Measurements from ENCODE around the gene SCGB1A1.
A peak's percentile ranks its signal among the peaks of the same experiment; 100 is the strongest.

The SCGB1A1 gene

DNA sequence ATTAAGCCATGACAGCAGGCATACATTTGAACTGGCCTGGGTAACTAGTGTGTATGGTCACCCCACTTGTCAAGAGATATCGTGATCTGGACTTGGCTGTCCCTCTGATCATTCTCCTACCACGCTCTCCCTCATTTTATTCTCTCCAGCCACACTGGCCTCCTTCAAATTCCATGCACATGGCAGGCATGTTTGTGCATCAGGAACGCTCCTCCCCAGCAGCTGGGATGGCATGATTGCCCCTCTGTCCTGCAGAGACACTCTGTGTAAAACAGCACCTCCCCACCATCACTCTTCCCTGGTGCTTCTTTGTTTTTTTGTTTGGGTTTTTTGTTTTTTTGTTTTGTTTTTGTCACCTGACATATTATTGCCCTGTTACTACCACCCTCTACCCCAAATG, 31.5 kb upstream of the SCGB1A1 start:
- Histone ChIP-seq H3K36me3 (ENCODE audit: control insufficient read depth in 1 of 2, insufficient read depth in 2 of 2, low read length in 2 of 2) (peaks cover 0 to 3% of the 10 kb centered on the region in 2 donors), H3K27ac (ENCODE audit: low read depth, low read length) (no peak overlapping the region), H3K9me3 (ENCODE audit: control insufficient read depth in 1 of 2, low read length in 2 of 2) (no peaks in the 10 kb centered on the region), H3K27me3 (ENCODE audit: control insufficient read depth in 1 of 2, insufficient read depth in 2 of 2, low read length in 2 of 2) (no peaks in the 10 kb centered on the region), H3K9ac (ENCODE audit: low read depth in 1 of 2, low read length in 2 of 2) (no peak overlapping the region), H3K4me1 (ENCODE audit: control insufficient read depth in 1 of 2, insufficient read depth in 2 of 2, low read length in 2 of 2) (peaks cover 0 to 4% of the 10 kb centered on the region in 2 donors), H3K4me3 (ENCODE audit: low read depth in 1 of 2, low read length in 2 of 2) (no peak overlapping the region)

DNA sequence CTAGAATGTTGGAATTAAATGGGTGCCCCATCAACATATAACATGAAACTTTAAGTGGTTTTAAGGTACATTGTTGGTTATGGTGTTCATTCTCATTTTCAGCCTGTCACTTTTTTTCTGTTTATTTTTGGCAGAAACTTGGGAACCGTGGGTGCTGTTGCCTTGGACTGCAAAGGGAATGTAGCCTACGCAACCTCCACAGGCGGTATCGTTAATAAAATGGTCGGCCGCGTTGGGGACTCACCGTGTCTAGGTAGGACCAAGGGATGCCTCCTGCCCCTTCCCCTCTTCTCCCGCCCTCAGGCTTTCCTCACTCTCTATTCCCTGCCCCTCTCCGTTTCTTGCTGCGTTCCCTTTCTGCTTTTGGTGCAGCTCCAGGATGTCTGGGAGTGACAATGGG, 29.8 kb upstream of the SCGB1A1 start:
- no peak overlapping the region for H3K4me3 ChIP-seq (ENCODE audit: low read depth in 1 of 2, low read length in 2 of 2)
- H3K36me3 ChIP-seq (ENCODE audit: control insufficient read depth in 1 of 2, insufficient read depth in 2 of 2, low read length in 2 of 2): peaks cover 0 to 3% of the 10 kb centered on the region in 2 donors
- H3K9me3 ChIP-seq (ENCODE audit: control insufficient read depth in 1 of 2, low read length in 2 of 2): no peaks in the 10 kb centered on the region
- H3K4me1 ChIP-seq (ENCODE audit: control insufficient read depth in 1 of 2, insufficient read depth in 2 of 2, low read length in 2 of 2): peaks cover 0 to 4% of the 10 kb centered on the region in 2 donors
- no peak overlapping the region for H3K27ac ChIP-seq (ENCODE audit: low read depth, low read length)
- H3K27me3 ChIP-seq (ENCODE audit: control insufficient read depth in 1 of 2, insufficient read depth in 2 of 2, low read length in 2 of 2): no peaks in the 10 kb centered on the region
- no peak overlapping the region for H3K9ac ChIP-seq (ENCODE audit: low read depth in 1 of 2, low read length in 2 of 2)

DNA sequence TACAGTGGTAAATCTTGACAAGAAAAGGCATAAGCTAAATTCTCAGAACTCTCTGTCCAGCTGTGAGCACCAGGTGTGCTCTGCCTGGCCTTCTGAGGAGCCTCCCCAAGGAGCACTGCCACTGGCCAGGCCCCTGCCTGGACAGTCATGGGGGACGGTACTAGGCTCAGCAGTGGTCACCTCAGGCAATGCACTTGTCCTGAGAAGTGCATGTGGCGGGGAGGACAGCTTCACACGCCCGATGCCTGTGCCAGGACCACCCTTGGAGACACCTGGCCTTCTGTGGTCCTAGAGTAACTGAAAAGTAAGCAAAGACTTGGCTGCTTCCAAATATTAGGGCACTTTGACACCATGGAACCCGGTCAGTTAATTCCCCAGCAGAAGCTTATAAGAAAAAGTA, 28.6 kb upstream of the SCGB1A1 start:
- peaks cover 0 to 3% of the 10 kb centered on the region in 2 donors for H3K36me3 ChIP-seq (ENCODE audit: control insufficient read depth in 1 of 2, insufficient read depth in 2 of 2, low read length in 2 of 2)
- H3K4me3 ChIP-seq (ENCODE audit: low read depth in 1 of 2, low read length in 2 of 2): no peak overlapping the region
- H3K27me3 ChIP-seq (ENCODE audit: control insufficient read depth in 1 of 2, insufficient read depth in 2 of 2, low read length in 2 of 2): no peaks in the 10 kb centered on the region
- H3K9ac ChIP-seq (ENCODE audit: low read depth in 1 of 2, low read length in 2 of 2): no peak overlapping the region
- peaks cover 3 to 5% of the 10 kb centered on the region in 2 donors for H3K4me1 ChIP-seq (ENCODE audit: control insufficient read depth in 1 of 2, insufficient read depth in 2 of 2, low read length in 2 of 2)
- H3K27ac ChIP-seq (ENCODE audit: low read depth, low read length): no peak overlapping the region
- no peaks in the 10 kb centered on the region for H3K9me3 ChIP-seq (ENCODE audit: control insufficient read depth in 1 of 2, low read length in 2 of 2)

DNA sequence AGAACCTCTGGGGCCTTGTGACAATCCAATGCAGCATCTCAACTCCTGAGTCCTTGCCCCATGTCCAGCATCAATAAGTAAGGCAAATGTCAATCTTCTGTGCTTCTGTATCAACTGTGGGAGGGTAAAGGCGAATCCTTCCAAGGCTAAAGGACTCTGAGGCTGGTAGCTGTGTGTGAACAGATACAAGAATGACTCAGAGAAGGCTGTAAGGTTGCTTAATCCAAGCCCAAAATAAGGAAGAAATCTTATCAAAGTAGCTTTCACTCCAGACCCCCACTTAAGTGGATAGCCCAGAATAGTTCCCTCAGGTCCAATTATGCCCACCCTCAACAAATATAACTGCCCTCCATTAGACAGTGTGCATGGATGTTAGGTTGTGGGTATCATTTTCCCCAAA, 28.1 kb upstream of the SCGB1A1 start:
- peaks cover 0 to 3% of the 10 kb centered on the region in 2 donors for H3K36me3 ChIP-seq (ENCODE audit: control insufficient read depth in 1 of 2, insufficient read depth in 2 of 2, low read length in 2 of 2)
- H3K4me3 ChIP-seq (ENCODE audit: low read depth in 1 of 2, low read length in 2 of 2): no peak overlapping the region
- no peaks in the 10 kb centered on the region for H3K9me3 ChIP-seq (ENCODE audit: control insufficient read depth in 1 of 2, low read length in 2 of 2)
- no peaks in the 10 kb centered on the region for H3K27me3 ChIP-seq (ENCODE audit: control insufficient read depth in 1 of 2, insufficient read depth in 2 of 2, low read length in 2 of 2)
- H3K4me1 ChIP-seq (ENCODE audit: control insufficient read depth in 1 of 2, insufficient read depth in 2 of 2, low read length in 2 of 2): peaks cover 6 to 9% of the 10 kb centered on the region in 2 donors
- H3K9ac ChIP-seq (ENCODE audit: low read depth in 1 of 2, low read length in 2 of 2): no peak overlapping the region
- no peak overlapping the region for H3K27ac ChIP-seq (ENCODE audit: low read depth, low read length)

DNA sequence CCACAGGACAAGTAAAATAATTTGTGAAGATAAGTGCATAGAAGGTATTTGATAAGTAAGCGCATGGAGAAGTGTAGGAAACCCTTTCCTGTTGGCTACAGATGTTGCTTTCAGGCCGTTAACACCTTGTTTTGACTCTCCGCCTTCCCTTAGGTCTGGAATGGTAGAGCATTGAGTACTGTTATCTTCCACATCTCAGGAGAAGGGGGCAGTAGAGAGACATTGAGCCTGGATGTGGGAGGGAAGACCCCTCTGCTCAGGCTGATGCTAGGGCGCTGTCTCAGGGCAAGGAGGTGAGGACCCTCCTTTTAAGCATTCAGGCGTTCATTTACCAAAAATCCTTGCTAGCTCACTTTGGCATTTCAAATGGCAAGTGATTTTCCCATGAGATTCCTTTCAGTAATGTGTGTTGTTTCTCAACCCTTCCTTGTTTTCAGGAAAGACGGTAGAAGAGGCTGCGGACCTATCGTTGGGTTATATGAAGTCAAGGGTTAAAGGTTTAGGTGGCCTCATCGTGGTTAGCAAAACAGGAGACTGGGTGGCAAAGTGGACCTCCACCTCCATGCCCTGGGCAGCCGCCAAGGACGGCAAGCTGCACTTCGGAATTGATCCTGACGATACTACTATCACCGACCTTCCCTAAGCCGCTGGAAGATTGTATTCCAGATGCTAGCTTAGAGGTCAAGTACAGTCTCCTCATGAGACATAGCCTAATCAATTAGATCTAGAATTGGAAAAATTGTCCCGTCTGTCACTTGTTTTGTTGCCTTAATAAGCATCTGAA, 27.0 kb upstream of the SCGB1A1 start:
- no peaks in the 10 kb centered on the region for H3K9me3 ChIP-seq (ENCODE audit: control insufficient read depth in 1 of 2, low read length in 2 of 2)
- H3K36me3 ChIP-seq (ENCODE audit: control insufficient read depth in 1 of 2, insufficient read depth in 2 of 2, low read length in 2 of 2): peaks cover 0 to 3% of the 10 kb centered on the region in 2 donors
- H3K4me1 ChIP-seq (ENCODE audit: control insufficient read depth in 1 of 2, insufficient read depth in 2 of 2, low read length in 2 of 2): peaks cover 5 to 6% of the 10 kb centered on the region in 2 donors
- H3K27me3 ChIP-seq (ENCODE audit: control insufficient read depth in 1 of 2, insufficient read depth in 2 of 2, low read length in 2 of 2): no peaks in the 10 kb centered on the region
- H3K27ac ChIP-seq (ENCODE audit: low read depth, low read length): no peak overlapping the region
- no peak overlapping the region for H3K9ac ChIP-seq (ENCODE audit: low read depth in 1 of 2, low read length in 2 of 2)
- H3K4me3 ChIP-seq (ENCODE audit: low read depth in 1 of 2, low read length in 2 of 2): no peak overlapping the region

DNA sequence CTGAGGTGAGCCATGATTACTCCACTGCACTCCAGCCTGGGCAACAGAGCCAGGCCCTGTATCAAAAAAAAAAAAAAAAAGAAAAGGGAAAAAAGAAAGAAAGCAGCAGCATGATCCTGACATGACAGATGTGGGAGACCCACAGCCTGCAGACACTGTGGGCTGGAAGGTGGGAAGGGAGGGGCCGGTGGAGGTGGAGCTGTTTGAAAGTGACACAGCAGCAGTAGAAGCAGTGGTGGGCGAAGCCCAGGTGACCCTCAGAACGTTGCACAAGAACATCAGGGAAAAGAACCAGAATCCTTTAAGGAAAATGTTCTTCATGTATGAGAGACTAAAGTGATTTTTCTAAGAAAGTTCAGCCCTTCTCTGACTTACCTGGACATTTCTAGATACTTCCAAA, 26.3 kb upstream of the SCGB1A1 start:
- H3K27ac ChIP-seq (ENCODE audit: low read depth, low read length): no peak overlapping the region
- peaks cover 0 to 3% of the 10 kb centered on the region in 2 donors for H3K36me3 ChIP-seq (ENCODE audit: control insufficient read depth in 1 of 2, insufficient read depth in 2 of 2, low read length in 2 of 2)
- peaks cover 5 to 6% of the 10 kb centered on the region in 2 donors for H3K4me1 ChIP-seq (ENCODE audit: control insufficient read depth in 1 of 2, insufficient read depth in 2 of 2, low read length in 2 of 2)
- H3K27me3 ChIP-seq (ENCODE audit: control insufficient read depth in 1 of 2, insufficient read depth in 2 of 2, low read length in 2 of 2): no peaks in the 10 kb centered on the region
- H3K4me3 ChIP-seq (ENCODE audit: low read depth in 1 of 2, low read length in 2 of 2): no peak overlapping the region
- no peak overlapping the region for H3K9ac ChIP-seq (ENCODE audit: low read depth in 1 of 2, low read length in 2 of 2)
- H3K9me3 ChIP-seq (ENCODE audit: control insufficient read depth in 1 of 2, low read length in 2 of 2): no peaks in the 10 kb centered on the region

DNA sequence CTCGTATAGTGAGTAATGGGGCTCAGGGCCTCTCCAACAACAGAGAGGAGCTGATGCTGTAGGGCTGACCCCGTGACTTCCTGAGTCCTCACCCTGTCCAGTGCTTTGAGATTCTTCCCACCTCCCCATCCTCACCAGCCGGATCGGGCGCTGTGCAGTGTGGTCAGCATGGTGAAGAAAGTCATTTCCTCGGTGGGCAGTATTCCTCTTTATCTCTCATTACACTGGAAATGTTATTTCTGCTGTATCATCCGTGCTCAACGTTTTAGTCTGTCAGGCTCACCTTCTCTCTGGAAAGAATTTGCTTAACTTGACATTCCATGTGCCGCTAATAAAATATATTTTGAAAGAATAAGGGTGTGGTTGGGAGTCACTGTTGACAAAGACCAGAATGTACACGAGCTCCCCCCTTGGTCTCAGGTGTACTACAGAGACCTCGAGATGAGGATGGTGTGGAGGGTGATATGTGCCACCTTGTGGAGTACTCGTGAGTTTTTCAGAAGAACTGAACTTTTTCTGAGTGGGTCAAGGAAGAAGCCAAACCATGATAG, 25.7 kb upstream of the SCGB1A1 start:
- Histone ChIP-seq H3K4me3 (ENCODE audit: low read depth in 1 of 2, low read length in 2 of 2) (no peak overlapping the region), H3K9ac (ENCODE audit: low read depth in 1 of 2, low read length in 2 of 2) (no peak overlapping the region), H3K27me3 (ENCODE audit: control insufficient read depth in 1 of 2, insufficient read depth in 2 of 2, low read length in 2 of 2) (no peaks in the 10 kb centered on the region), H3K9me3 (ENCODE audit: control insufficient read depth in 1 of 2, low read length in 2 of 2) (no peaks in the 10 kb centered on the region), H3K36me3 (ENCODE audit: control insufficient read depth in 1 of 2, insufficient read depth in 2 of 2, low read length in 2 of 2) (peaks cover 0 to 3% of the 10 kb centered on the region in 2 donors), H3K27ac (ENCODE audit: low read depth, low read length) (no peak overlapping the region), H3K4me1 (ENCODE audit: control insufficient read depth in 1 of 2, insufficient read depth in 2 of 2, low read length in 2 of 2) (peaks cover 5 to 6% of the 10 kb centered on the region in 2 donors)

DNA sequence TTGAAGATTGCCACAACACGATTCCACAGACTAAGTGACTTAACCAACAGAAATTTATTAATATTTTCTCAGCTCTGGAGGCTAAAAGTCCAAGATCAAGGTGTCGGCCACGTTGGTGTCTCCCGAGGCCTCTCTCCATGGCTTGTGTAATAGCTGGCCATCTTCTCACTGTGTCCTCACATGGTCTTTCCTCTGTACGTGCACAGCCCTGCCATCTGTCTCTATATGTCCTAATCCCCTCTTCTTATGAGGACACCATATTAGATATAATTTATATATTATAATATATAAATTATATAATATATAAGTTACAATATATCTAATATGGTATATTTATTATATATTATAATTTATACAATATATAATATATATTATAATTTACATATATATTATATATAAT, 25.1 kb upstream of the SCGB1A1 start:
- H3K9me3 ChIP-seq (ENCODE audit: control insufficient read depth in 1 of 2, low read length in 2 of 2): no peaks in the 10 kb centered on the region
- H3K4me3 ChIP-seq (ENCODE audit: low read depth in 1 of 2, low read length in 2 of 2): no peak overlapping the region
- H3K36me3 ChIP-seq (ENCODE audit: control insufficient read depth in 1 of 2, insufficient read depth in 2 of 2, low read length in 2 of 2): peaks cover 0 to 3% of the 10 kb centered on the region in 2 donors
- H3K9ac ChIP-seq (ENCODE audit: low read depth in 1 of 2, low read length in 2 of 2): no peak overlapping the region
- no peaks in the 10 kb centered on the region for H3K27me3 ChIP-seq (ENCODE audit: control insufficient read depth in 1 of 2, insufficient read depth in 2 of 2, low read length in 2 of 2)
- H3K4me1 ChIP-seq (ENCODE audit: control insufficient read depth in 1 of 2, insufficient read depth in 2 of 2, low read length in 2 of 2): peaks cover 5 to 6% of the 10 kb centered on the region in 2 donors
- no peak overlapping the region for H3K27ac ChIP-seq (ENCODE audit: low read depth, low read length)

DNA sequence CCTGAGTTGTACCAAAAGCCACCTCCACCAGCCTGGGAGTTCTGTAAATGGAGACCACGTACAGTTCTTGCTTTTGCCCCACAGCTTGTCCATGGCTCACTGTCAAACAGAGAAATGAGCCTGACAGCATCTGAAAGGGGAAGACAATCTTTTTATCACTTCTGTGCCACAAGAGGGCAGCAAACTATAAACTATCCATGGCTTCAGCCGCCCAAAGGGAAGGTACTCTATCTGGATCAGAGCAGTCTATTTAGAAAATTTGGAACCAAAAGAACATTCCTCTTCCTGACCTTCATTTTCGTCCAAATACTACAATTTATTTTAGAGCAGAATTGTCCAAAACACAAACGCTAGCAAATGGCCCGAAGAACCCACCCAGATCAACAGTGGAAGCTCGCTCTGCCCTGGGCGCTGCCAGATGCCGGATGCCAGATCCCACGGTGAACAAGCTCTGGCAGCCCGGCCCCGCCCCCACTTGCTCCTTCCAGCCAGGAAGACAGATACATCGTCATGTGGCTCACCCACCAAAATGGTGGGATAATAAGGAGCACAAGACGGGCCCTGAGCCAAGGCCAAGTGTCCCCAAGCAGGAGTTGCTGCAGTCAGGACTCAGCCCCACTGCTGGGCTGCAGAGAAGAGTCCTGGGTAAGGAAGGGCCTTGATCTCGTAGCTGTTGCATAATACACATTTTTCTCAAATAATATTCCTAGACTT, 23.9 kb upstream of the SCGB1A1 start:
- peak overlapping the region; percentile 18 to 45 for H3K4me3 ChIP-seq (ENCODE audit: low read depth in 1 of 2, low read length in 2 of 2)
- H3K36me3 ChIP-seq (ENCODE audit: control insufficient read depth in 1 of 2, insufficient read depth in 2 of 2, low read length in 2 of 2): peaks cover 0 to 3% of the 10 kb centered on the region in 2 donors
- H3K27ac ChIP-seq (ENCODE audit: low read depth, low read length): no peak overlapping the region
- peaks cover 5 to 16% of the 10 kb centered on the region in 2 donors for H3K4me1 ChIP-seq (ENCODE audit: control insufficient read depth in 1 of 2, insufficient read depth in 2 of 2, low read length in 2 of 2)
- no peaks in the 10 kb centered on the region for H3K27me3 ChIP-seq (ENCODE audit: control insufficient read depth in 1 of 2, insufficient read depth in 2 of 2, low read length in 2 of 2)
- H3K9ac ChIP-seq (ENCODE audit: low read depth in 1 of 2, low read length in 2 of 2): no peak overlapping the region
- H3K9me3 ChIP-seq (ENCODE audit: control insufficient read depth in 1 of 2, low read length in 2 of 2): no peaks in the 10 kb centered on the region

DNA sequence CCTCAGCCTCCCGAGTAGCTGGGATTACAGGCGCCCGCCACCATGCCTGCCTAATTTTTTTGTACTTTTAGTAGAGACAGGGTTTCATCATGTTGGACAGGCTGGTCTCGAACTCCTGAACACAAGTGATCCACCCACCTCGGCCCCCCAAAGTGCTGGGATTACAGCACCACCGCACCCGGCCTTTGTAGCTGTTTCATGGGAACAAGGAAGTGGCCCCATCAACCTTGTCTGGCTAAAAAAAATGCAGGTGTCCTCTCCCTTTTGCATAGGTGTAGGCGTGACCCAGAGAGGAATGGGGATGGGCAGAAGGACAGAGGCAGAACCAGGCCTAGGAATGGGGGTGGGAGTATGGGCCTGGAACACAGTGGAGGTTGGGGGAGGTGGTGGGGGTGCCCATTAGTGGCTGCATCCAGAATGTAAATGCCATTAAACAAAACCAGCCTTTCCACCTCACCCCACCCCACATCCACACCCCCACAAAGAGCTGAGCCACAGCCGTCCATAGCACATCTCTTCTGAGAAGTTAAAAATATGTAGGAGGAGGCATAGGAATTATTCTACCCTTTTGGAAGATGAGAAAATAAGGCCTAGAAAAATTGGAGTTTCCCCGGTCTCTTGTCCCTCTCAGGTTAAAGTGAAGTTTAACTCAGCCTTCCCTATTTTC, 22.8 kb upstream of the SCGB1A1 start:
- no peak overlapping the region for H3K27ac ChIP-seq (ENCODE audit: low read depth, low read length)
- no peaks in the 10 kb centered on the region for H3K27me3 ChIP-seq (ENCODE audit: control insufficient read depth in 1 of 2, insufficient read depth in 2 of 2, low read length in 2 of 2)
- no peak overlapping the region for H3K4me3 ChIP-seq (ENCODE audit: low read depth in 1 of 2, low read length in 2 of 2)
- peaks cover 5 to 25% of the 10 kb centered on the region in 2 donors for H3K4me1 ChIP-seq (ENCODE audit: control insufficient read depth in 1 of 2, insufficient read depth in 2 of 2, low read length in 2 of 2)
- peaks cover 0 to 3% of the 10 kb centered on the region in 2 donors for H3K36me3 ChIP-seq (ENCODE audit: control insufficient read depth in 1 of 2, insufficient read depth in 2 of 2, low read length in 2 of 2)
- H3K9me3 ChIP-seq (ENCODE audit: control insufficient read depth in 1 of 2, low read length in 2 of 2): no peaks in the 10 kb centered on the region
- no peak overlapping the region for H3K9ac ChIP-seq (ENCODE audit: low read depth in 1 of 2, low read length in 2 of 2)
